PC-9 (cell line): ENCODE results near the gene SLC9A3.

Experiments
- CTCF ChIP-seq: fragments of 200-600 bp; sonication (generic); conservative IDR thresholded peaks from 2 replicates; pipeline ENCODE4 v1.6.1; 2017; ENCODE audit warnings: mixed run types, antibody characterized with exemption, mild to moderate bottlenecking, moderate library complexity
- EZH2 ChIP-seq: fragments of 200-600 bp; sonication (generic); IDR thresholded peaks from 2 replicates; pipeline ENCODE4 v1.8.0; 2017; ENCODE audit warnings: antibody characterized with exemption, low read depth

DNA sequence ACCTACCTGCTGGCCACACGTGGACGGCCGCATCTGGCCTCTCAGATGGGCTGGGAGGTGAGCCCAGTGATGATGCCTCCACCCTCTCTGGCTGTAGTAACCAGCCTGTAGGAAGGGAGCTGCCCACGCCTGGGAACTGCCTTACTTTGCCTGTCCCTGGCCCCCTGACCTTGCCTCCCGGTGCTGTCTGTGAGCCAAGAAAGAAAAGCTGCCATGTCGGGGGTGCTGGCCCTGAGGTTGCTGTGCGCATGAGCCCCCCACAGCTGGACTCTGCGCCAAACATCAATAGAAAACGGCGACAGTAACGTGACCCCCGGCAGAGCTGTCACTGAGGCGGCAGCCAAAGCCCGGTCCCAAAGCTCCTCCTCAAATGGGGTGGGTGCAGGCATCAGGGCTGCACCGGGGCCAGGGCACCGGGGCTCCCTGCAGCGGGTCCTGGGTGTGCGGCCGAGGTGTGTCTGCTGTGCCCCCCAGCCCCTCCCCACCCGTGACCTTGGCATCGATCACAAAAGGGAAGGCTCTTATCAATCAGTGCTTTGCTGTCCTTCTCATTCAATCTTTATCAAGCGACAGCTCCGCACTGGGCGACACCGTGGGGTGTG lies 15.3 kb upstream of the SLC9A3 start:
- TF ChIP-seq CTCF, result no peak
- no peak for TF ChIP-seq EZH2
